NCI-H2227 (cell line): ENCODE data around the gene RGS11.
"Not testable (repeated sequence)": the region's sequence is repeated elsewhere in the genome, so short reads cannot be mapped to it uniquely, and the experiment has no call there.

Source experiments
- DNase-seq: peaks from one replicate; lab custom pipeline; 2025; ENCODE audit not compliant: unreplicated experiment; lab: John Stamatoyannopoulos, UW

The RGS11 gene

GRCh38 chr16:264440-264951 is 11.2 kb downstream of the RGS11 start:
- DNase-seq = no peak

DNA sequence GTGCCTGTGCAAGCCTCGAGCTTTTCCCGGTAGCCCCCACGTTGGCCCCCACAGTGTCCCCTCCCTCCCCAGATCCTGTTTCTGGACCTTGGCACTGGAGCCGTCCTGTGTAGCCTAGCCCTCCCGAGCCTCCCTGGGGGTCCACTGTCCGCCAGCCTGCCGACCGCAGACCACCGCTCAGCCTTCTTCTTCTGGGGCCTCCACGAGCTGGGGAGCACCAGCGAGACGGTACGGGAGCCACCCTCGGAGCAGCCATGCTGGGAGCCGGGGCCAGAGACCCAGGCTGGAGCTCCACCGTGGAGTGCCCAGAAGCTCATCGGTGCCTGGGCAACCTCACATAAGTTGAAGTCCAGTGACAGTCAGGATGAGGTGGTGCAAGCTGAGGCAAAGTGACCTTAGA is 11.8 kb downstream of the RGS11 start:
- DNase-seq = no peak

- no peak for DNase-seq
These were observed 12.5 kb downstream of the RGS11 start for GRCh38 chr16:263182-263774.

DNA sequence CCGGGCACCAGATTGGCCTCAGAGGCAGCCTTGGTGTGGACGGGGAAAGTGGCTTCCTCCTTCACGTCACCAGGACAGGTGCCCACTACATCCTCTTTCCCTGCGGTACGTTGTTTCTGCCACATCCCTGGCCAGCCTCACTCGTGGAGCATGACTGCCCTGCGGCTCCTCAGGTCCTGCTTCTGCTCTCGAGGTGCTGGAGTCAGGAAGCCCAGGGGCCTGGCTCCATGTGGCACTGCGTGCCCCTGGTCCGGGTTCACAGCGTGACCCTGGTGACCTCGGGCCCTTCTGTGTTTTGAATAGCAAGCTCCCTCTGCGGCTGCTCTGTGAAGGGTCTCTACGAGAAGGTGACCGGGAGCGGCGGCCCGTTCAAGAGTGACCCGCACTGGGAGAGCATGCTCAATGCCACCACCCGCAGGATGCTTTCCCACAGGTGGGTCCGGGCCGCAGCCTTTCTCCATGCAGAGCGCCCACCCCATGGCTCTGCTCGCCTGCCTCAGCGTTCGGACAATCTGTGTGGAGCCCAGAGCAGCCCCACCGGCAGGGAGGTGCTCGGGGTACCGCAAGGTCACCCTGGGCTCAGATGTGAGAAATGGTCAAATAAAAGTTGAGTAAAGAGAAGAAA is 13.5 kb downstream of the RGS11 start:
- DNase-seq = no peak

- no peak for DNase-seq
These were observed 14.6 kb downstream of the RGS11 start for GRCh38 chr16:261031-261691.

GRCh38 chr16:260326-260725 is 15.4 kb downstream of the RGS11 start:
- no peak for DNase-seq

- no peak for DNase-seq
These were observed 15.9 kb downstream of the RGS11 start for GRCh38 chr16:259814-260253.

DNA sequence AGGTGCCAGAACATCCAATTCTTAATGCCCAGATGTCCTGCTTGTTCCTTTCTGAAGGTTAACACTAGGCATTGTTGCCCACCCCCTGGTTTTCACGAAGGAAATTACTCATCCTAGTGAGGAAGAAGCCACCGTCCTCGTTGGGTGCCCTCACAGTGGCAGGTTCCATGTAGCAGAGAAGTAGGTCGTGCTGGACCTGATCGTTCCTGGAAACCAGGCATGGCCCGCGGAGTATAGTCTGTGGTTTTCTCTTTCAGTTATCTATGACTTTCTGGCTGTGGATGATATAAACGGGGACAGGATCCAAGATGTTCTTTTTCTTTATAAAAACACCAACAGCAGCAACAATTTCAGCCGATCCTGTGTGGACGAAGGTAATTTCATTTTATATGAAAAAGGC is 16.5 kb downstream of the RGS11 start:
- no peak for DNase-seq

DNA sequence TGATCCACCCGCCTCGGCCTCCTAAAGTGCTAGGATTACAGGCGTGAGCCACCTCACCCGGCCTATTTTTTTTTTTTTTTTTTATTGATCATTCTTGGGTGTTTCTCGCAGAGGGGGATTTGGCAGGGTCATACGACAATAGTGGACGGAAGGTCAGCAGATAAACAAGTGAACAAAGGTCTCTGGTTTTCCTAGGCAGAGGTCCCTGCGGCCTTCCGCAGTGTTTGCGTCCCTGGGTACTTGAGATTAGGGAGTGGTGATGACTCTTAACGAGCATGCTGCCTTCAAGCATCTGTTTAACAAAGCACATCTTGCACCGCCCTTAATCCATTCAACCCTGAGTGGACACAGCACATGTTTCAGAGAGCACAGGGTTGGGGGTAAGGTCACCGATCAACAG is 17.7 kb downstream of the RGS11 start:
- DNase-seq = not testable (repeated sequence)

DNA sequence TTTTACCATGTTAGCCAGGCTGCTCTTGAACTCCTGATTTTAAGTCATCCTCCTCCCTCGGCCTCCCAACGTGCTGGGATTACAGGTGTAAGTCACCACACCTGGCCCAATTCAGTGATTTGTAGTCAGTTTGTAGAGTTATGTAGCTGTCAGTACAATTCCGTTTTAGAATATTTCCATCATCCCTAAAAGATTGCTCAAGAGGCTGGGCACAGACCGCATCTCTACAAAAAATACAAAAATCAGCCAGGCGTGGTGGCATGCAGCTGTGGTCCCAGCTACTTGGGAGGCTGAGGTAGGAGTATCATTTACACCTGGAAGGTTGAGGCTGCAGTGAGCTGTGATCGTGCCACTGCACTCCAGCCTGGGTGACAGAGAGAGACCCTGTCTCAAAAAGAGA is 20.6 kb downstream of the RGS11 start:
- no peak for DNase-seq

DNA sequence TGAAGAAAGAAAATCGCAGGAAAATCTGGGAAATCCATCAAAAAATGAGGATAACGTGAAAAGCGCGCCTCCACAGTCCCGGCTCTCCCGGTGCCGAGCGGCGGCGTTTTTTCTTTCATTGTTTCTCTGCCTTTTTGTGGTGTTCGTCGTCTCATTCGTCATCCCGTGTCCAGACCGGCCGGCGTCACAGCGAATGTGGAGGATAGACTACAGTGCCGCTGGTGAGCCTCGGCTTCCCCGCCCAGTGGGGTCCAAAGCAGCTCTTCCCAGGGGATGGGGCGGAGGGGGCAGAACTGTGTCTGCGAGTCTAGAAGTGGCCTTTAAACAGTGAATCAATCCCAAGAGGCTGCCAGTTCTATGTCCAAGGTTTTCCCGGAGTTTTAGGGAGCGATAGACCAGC is 21.3 kb downstream of the RGS11 start:
- no peak for DNase-seq

- DNase-seq = no peak
These were observed 21.9 kb downstream of the RGS11 start for GRCh38 chr16:253833-254232.

DNA sequence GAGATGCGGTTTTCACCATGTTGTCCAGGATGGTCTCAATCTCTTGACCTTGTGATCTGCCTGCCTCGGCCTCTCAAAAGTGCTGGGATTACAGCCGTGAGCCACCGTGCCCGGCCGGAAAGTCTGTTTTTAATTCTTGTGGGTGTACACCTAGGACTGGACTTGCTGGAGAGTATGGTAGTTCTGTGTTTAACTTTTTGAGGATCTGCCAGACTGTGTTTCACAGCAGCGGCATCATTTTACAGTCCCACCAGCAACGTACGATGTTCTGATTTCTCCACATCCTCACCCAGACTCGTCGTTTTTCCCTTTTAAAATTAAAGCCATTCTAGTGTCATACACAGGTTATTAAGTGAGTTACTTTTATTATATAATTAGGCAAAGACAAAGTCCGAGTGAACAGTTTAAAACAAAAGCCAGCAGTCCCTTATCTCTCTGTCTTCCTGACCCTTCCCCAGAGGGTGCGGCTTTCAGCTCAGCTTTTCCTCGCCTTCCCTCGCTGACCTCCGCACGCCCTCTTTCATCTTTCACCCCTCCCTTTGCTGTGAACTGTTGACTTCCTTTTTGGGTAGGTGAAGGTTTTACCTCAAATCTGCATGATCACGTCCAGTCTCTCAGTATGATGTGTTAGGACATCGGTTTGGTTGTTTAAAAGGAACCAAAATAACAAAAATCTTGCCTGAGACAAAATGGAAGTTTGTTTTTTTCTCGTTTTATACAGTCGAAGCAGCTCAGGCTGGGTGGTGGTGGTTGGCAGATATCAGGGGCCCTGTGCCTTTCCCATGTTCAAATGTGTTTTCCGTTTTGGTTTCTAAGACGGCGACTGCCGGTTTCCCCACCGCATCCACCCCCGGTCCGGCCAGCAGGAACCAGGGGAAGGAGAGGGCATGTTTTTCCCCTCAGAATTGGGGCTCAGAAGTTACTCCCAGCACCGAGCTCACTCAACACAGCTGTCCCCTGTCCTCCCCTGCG is 23.1 kb downstream of the RGS11 start:
- DNase-seq = no peak

GRCh38 chr16:249431-249830 is 26.3 kb downstream of the RGS11 start:
- DNase-seq = no peak

DNA sequence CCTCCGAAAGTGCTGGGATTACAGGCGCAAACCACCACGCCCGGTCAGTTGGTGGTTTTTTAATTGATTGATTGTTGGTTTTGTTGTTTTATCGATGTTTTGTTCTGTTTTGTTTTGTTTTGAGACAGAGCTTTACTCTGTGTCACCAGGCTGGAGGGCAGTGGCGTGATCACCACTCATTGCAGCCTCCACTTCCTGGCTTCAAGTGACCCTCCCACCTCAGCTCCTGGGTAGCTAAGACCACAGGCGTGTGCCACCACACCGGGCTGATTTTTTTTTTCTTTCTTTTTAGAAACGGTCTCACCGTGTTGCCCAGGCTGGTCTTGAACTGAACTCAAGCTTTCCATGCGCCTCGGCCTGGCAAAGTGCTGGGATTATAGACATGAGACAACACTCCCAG is 28.7 kb downstream of the RGS11 start:
- no peak for DNase-seq

DNA sequence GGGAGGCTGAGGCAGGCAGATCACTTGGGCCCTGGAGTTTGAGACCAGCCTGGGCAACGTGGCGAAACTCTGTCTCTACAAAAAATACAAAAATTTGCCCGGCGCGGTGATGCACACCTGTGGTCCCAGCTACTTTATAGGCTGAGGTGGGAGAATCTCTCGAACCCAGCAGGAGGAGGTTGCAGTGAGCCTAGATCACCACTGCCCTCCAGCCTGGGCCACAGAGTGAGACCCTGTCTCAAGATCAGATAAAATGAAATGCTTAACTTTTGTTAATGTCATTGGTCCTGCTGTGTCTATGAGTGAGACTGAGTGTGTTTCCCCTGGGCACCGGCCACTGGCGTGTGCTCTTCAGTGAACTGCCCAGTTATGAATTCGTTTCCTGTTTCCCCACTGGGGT is 30.6 kb downstream of the RGS11 start:
- no peak for DNase-seq

- no peak for DNase-seq
These were observed 32.4 kb downstream of the RGS11 start for GRCh38 chr16:243348-243747.

GRCh38 chr16:242281-242680 is 33.5 kb downstream of the RGS11 start:
- no peak for DNase-seq

DNA sequence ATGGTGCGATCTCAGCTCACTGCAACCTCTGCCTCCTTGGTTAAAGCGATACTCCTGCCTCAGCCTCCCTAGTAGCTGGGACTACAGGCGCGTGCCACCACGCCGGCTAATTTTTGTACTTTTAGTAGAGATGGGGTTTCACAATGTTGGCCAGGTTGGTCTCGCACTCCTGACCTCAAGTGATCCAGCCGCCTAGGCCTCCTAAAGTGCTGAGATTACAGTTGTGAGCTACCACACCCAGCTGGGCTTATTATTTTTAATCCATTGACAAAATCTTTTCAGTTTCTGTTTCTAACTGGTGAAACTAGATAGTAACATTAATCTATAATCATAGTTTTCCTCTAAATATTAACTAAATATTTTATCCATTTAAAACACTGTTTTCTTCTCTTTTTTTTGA is 35.2 kb downstream of the RGS11 start:
- DNase-seq = no peak

- no peak for DNase-seq
These were observed 35.8 kb downstream of the RGS11 start for GRCh38 chr16:239948-240277.
